Fibroblast of lung (primary cell): ENCODE data around the gene TMEM117.

ENCODE experiments used
- EZH2 ChIP-seq: IDR thresholded peaks from 2 replicates; pipeline ENCODE4 v1.5.1; 2012; ENCODE audit warnings: low read length, control low read depth, mild to moderate bottlenecking; ENCODE audit errors: missing control alignments
- TF ChIP-seq, protein P1 (sequence below), 2 donors: IDR thresholded peaks in 1 of 2; conservative IDR thresholded peaks in 1 of 2; 1 replicate in 1 of 2; 2 replicates in 1 of 2; pipeline ENCODE4 v1.5.1; 2011 to 2012; ENCODE audit warnings: low read length in 2 of 2, control low read depth in 1 of 2, inconsistent platforms in 1 of 2, low read depth in 1 of 2, mild to moderate bottlenecking in 1 of 2

DNA sequence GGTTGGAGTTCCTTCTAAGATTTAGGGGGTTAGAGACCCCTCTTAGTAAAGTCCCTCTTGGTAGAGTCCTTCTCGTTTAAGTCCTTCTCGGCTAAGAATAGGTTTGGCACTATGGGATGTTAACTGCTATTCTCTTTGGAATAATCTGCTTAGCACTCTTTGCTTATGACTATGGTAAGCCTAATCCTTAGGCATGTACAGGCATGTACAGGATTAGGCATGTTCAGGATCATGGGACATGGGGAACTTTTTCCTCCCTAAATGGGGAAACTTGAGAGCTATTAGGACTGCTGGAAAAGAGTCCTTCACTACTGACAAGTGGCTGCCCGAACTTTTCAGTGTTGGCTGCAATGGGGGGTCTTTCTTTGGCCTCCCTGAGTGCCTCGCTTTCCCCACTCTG is 193.3 kb downstream of the TMEM117 start:
- TF ChIP-seq, protein P1, sequence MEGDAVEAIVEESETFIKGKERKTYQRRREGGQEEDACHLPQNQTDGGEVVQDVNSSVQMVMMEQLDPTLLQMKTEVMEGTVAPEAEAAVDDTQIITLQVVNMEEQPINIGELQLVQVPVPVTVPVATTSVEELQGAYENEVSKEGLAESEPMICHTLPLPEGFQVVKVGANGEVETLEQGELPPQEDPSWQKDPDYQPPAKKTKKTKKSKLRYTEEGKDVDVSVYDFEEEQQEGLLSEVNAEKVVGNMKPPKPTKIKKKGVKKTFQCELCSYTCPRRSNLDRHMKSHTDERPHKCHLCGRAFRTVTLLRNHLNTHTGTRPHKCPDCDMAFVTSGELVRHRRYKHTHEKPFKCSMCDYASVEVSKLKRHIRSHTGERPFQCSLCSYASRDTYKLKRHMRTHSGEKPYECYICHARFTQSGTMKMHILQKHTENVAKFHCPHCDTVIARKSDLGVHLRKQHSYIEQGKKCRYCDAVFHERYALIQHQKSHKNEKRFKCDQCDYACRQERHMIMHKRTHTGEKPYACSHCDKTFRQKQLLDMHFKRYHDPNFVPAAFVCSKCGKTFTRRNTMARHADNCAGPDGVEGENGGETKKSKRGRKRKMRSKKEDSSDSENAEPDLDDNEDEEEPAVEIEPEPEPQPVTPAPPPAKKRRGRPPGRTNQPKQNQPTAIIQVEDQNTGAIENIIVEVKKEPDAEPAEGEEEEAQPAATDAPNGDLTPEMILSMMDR (conservative IDR thresholded peaks at IDR 0.05 in 1 of 2, IDR thresholded peaks at IDR 0.05 in 1 of 2; ENCODE audit: low read depth in 1 of 2, low read length in 2 of 2): no peak
- TF ChIP-seq EZH2: no peak
